Measurements from ENCODE around the gene TMC7.

GRCh38 chr16:19066988-19067348 is 83.2 kb downstream of the TMC7 start:
- no peak for TF ChIP-seq CTCF (IDR thresholded peaks at IDR 0.05)
- no peak for TF ChIP-seq POLR2A (IDR thresholded peaks at IDR 0.05)

All from esophagus squamous epithelium (tissue), 4 donors.